ENCODE data around the gene MPHOSPH9. TPM values are rescaled to one million over a fixed set of nuclear protein-coding genes. Genes with fewer than 3 reads are reported as not detected.

The MPHOSPH9 gene
- polyA plus RNA-seq, 1 donor (not counting 4 experiments of a cell fraction or from before 2014, with no cell fraction given), result 10.7 TPM

- no peaks in the 10 kb centered on the region for H3K9me3 ChIP-seq (ENCODE audit: control insufficient read depth, low read depth, low read length)
- dilution Hi-C loops (cut with MboI; ENCODE audit: extremely low pct_ligation_motif_present, low sequenced_read_pairs), result no loop called here
- no peaks in the 10 kb centered on the region for H3K79me2 ChIP-seq (ENCODE audit: control insufficient read depth, insufficient read depth, low read length)
- H3K4me2 ChIP-seq (ENCODE audit: control insufficient read depth, extremely low read depth, insufficient read depth, low read depth, low read length), result no peak overlapping the region
- DNase-seq (ENCODE audit: low read depth, low spot score), result no peak
- peaks cover 4 to 7% of the 10 kb centered on the region in 2 experiments for H3K36me3 ChIP-seq (ENCODE audit: control insufficient read depth in 2 of 2, extremely low read depth in 1 of 2, insufficient read depth in 2 of 2, low read length in 2 of 2)
- FAIRE-seq, result no peak
- H3K27ac ChIP-seq (ENCODE audit: control insufficient read depth, insufficient read depth, low read length), result no peak overlapping the region
- peaks cover 3% of the 10 kb centered on the region for H3K4me1 ChIP-seq (ENCODE audit: control insufficient read depth, extremely low read depth, insufficient read depth, low read length)
- H3K4me3 ChIP-seq (ENCODE audit: control insufficient read depth in 2 of 3, extremely low read depth in 1 of 3, insufficient read depth in 2 of 3, low read depth in 1 of 3, low read length in 3 of 3), result no peak overlapping the region
- TF ChIP-seq, protein P1, sequence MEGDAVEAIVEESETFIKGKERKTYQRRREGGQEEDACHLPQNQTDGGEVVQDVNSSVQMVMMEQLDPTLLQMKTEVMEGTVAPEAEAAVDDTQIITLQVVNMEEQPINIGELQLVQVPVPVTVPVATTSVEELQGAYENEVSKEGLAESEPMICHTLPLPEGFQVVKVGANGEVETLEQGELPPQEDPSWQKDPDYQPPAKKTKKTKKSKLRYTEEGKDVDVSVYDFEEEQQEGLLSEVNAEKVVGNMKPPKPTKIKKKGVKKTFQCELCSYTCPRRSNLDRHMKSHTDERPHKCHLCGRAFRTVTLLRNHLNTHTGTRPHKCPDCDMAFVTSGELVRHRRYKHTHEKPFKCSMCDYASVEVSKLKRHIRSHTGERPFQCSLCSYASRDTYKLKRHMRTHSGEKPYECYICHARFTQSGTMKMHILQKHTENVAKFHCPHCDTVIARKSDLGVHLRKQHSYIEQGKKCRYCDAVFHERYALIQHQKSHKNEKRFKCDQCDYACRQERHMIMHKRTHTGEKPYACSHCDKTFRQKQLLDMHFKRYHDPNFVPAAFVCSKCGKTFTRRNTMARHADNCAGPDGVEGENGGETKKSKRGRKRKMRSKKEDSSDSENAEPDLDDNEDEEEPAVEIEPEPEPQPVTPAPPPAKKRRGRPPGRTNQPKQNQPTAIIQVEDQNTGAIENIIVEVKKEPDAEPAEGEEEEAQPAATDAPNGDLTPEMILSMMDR (optimal IDR thresholded peaks at IDR 0.05 in 1 of 3, IDR thresholded peaks at IDR 0.05 in 1 of 3, conservative IDR thresholded peaks at IDR 0.05 in 1 of 3; ENCODE audit: extremely low read depth in 1 of 3, insufficient read depth in 2 of 3, low read length in 3 of 3), result no peak
- no peak for TF ChIP-seq EZH2 (IDR thresholded peaks at IDR 0.05; ENCODE audit: low read length)
- no peaks in the 10 kb centered on the region for H3K9me1 ChIP-seq (ENCODE audit: control insufficient read depth, extremely low read depth, insufficient read depth, low read length)
- no peaks in the 10 kb centered on the region for H3K27me3 ChIP-seq (ENCODE audit: control insufficient read depth, extremely low read depth, insufficient read depth, low read length)
- no peak overlapping the region for H2AFZ ChIP-seq (ENCODE audit: control insufficient read depth, low read length)
- H4K20me1 ChIP-seq (ENCODE audit: control insufficient read depth, extremely low read depth, insufficient read depth, low read length), result no peaks in the 10 kb centered on the region
- no peak overlapping the region for H3K9ac ChIP-seq (ENCODE audit: control insufficient read depth, extremely low read depth, insufficient read depth, low read length)
Measured at GRCh38 chr12:123109319-123109772, 123.6 kb downstream of the MPHOSPH9 start.

- Histone ChIP-seq H3K79me2 (ENCODE audit: control insufficient read depth, insufficient read depth, low read length) (no peaks in the 10 kb centered on the region), H3K9me3 (ENCODE audit: control insufficient read depth, low read depth, low read length) (no peaks in the 10 kb centered on the region), H4K20me1 (ENCODE audit: control insufficient read depth, extremely low read depth, insufficient read depth, low read length) (no peaks in the 10 kb centered on the region), H3K27ac (ENCODE audit: control insufficient read depth, insufficient read depth, low read length) (no peak overlapping the region), H3K4me3 (ENCODE audit: control insufficient read depth in 2 of 3, extremely low read depth in 1 of 3, insufficient read depth in 2 of 3, low read depth in 1 of 3, low read length in 3 of 3) (no peak overlapping the region), H3K4me2 (ENCODE audit: control insufficient read depth, extremely low read depth, insufficient read depth, low read depth, low read length) (no peak overlapping the region), H2AFZ (ENCODE audit: control insufficient read depth, low read length) (no peak overlapping the region), H3K9ac (ENCODE audit: control insufficient read depth, extremely low read depth, insufficient read depth, low read length) (no peak overlapping the region), H3K4me1 (ENCODE audit: control insufficient read depth, extremely low read depth, insufficient read depth, low read length) (no peaks in the 10 kb centered on the region), H3K36me3 (ENCODE audit: control insufficient read depth in 2 of 2, extremely low read depth in 1 of 2, insufficient read depth in 2 of 2, low read length in 2 of 2) (peaks cover 4 to 7% of the 10 kb centered on the region in 2 experiments), H3K27me3 (ENCODE audit: control insufficient read depth, extremely low read depth, insufficient read depth, low read length) (no peaks in the 10 kb centered on the region), H3K9me1 (ENCODE audit: control insufficient read depth, extremely low read depth, insufficient read depth, low read length) (no peaks in the 10 kb centered on the region)
- dilution Hi-C loops (cut with MboI; ENCODE audit: extremely low pct_ligation_motif_present, low sequenced_read_pairs), result no loop called here
- DNase-seq (ENCODE audit: low read depth, low spot score), result no peak
- FAIRE-seq, result no peak
- TF ChIP-seq, protein P1 (optimal IDR thresholded peaks at IDR 0.05 in 1 of 3, IDR thresholded peaks at IDR 0.05 in 1 of 3, conservative IDR thresholded peaks at IDR 0.05 in 1 of 3; ENCODE audit: extremely low read depth in 1 of 3, insufficient read depth in 2 of 3, low read length in 3 of 3), result no peak
- TF ChIP-seq EZH2 (IDR thresholded peaks at IDR 0.05; ENCODE audit: low read length), result no peak
Measured at GRCh38 chr12:123108682-123109066, 124.3 kb downstream of the MPHOSPH9 start.
